Neural progenitor cell (in vitro differentiated cells): ENCODE data around the gene SEPSECS. TPM values are rescaled to one million over a fixed set of nuclear protein-coding genes. Genes with fewer than 3 reads are reported as not detected.

ENCODE experiments used
- DNase-seq: peaks from one replicate; pipeline ENCODE4 v3.0.0-alpha.2; 2016; ENCODE audit warnings: low spot score
- H2AFZ ChIP-seq: fragments of 200-600 bp; sonication (generic); replicated peaks from 2 replicates; pipeline ENCODE4 v1.6.1; 2016; ENCODE audit warnings: antibody characterized with exemption
- H3F3A ChIP-seq: fragments of 200-600 bp; sonication (generic); 2 replicates; pipeline ENCODE4 v1.6.1; 2016; ENCODE audit warnings: antibody characterized with exemption, low read depth
- H3K27ac ChIP-seq: fragments of 200-600 bp; sonication (generic); 2 replicates; pipeline ENCODE4 v1.5.1; 2016; ENCODE audit warnings: mild to moderate bottlenecking
- H3K27me3 ChIP-seq: fragments of 200-600 bp; sonication (generic); 2 replicates; pipeline ENCODE4 v1.6.1; 2016; ENCODE audit warnings: mild to moderate bottlenecking, moderate library complexity
- H3K36me3 ChIP-seq: fragments of 200-600 bp; sonication (generic); 2 replicates; pipeline ENCODE4 v1.5.1; 2016
- H3K4me1 ChIP-seq: fragments of 200-600 bp; sonication (generic); 2 replicates; pipeline ENCODE4 v1.6.1; 2016; ENCODE audit warnings: mixed run types
- H3K4me2 ChIP-seq: fragments of 200-600 bp; sonication (generic); 2 replicates; pipeline ENCODE4 v1.6.1; 2016
- H3K4me3 ChIP-seq: fragments of 200-600 bp; sonication (generic); 2 replicates; pipeline ENCODE4 v1.5.1; 2016
- H3K79me2 ChIP-seq: fragments of 200-600 bp; sonication (generic); 2 replicates; pipeline ENCODE4 v1.6.1; 2016; ENCODE audit warnings: low read depth
- H3K9ac ChIP-seq: fragments of 200-600 bp; sonication (generic); 2 replicates; pipeline ENCODE4 v1.6.1; 2016
- H3K9me3 ChIP-seq: fragments of 200-600 bp; sonication (generic); 2 replicates; pipeline ENCODE4 v1.5.1; 2016; ENCODE audit warnings: low read depth
- H4K20me1 ChIP-seq: fragments of 200-600 bp; sonication (generic); 2 replicates; pipeline ENCODE4 v1.6.1; 2016; ENCODE audit warnings: low read depth
- H3K27ac Mint-ChIP-seq: 3 replicates; pipeline ENCODE4 v1.8.0; 2021; ENCODE audit warnings: mixed read lengths
- H3K27me3 Mint-ChIP-seq: 2 replicates; pipeline ENCODE4 v1.8.0; 2022; ENCODE audit warnings: low read depth, mild to moderate bottlenecking, inconsistent platforms, moderate library complexity, mixed read lengths; ENCODE audit not compliant: insufficient read depth
- H3K36me3 Mint-ChIP-seq: 3 replicates; pipeline ENCODE4 v1.8.0; 2021; ENCODE audit warnings: mixed read lengths
- H3K4me1 Mint-ChIP-seq: 3 replicates; pipeline ENCODE4 v1.8.0; 2021; ENCODE audit warnings: mixed read lengths
- H3K4me3 Mint-ChIP-seq: 3 replicates; pipeline ENCODE4 v1.8.0; 2021; ENCODE audit warnings: mild to moderate bottlenecking, moderate library complexity, mixed read lengths
- H3K9me3 Mint-ChIP-seq: 3 replicates; pipeline ENCODE4 v1.8.0; 2020; ENCODE audit warnings: mixed read lengths
- EZH2 ChIP-seq: fragments of 200-600 bp; sonication (generic); IDR thresholded peaks from 2 replicates; pipeline ENCODE4 v1.6.1; 2017; ENCODE audit warnings: antibody characterized with exemption, mild to moderate bottlenecking, moderate library complexity
- EZH2phosphoT487 ChIP-seq: fragments of 200-600 bp; sonication (generic); IDR thresholded peaks from 2 replicates; pipeline ENCODE4 v1.6.1; 2017; ENCODE audit warnings: antibody characterized with exemption
- total RNA-seq: library from RNA; depleted of rRNA; stranded (reverse); fragments of >200 nt; gene quantifications from 2 replicates; pipeline ENCODE4 v1.2.3, GENCODE V29; 2015; ENCODE audit warnings: low replicate concordance
- TF ChIP-seq, protein P1 (sequence below): fragments of 200-600 bp; sonication (generic); IDR thresholded peaks from 2 replicates; pipeline ENCODE4 v1.5.1; 2017; ENCODE audit warnings: antibody characterized with exemption, mild to moderate bottlenecking

SEPSECS gene
- total RNA-seq, 1 donor from 2014 or later: 24.5 TPM

DNA sequence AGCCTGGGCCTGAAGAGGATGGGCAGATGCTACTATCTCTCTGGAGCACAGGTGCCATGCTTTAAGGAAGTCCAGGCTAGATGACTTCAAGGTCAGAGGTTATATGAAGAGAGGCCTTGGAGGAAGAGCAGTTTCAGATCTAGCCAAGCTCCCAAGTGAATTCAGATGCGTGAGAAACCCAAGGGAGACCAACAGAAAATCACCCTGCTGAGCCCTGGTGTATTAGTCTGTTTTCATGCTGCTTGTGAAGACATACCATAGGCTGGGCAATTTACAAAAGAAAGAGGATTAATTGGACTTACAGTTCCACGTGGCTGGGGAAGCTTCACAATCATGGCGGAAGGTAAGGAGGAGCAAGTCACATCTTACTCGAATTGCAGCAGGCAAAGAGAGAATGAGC is 81.7 kb downstream of the SEPSECS start:
- H3K4me1 Mint-ChIP-seq: peaks cover 32% of the 10 kb centered on the region
- TF ChIP-seq EZH2phosphoT487: no peak
- TF ChIP-seq, protein P1, sequence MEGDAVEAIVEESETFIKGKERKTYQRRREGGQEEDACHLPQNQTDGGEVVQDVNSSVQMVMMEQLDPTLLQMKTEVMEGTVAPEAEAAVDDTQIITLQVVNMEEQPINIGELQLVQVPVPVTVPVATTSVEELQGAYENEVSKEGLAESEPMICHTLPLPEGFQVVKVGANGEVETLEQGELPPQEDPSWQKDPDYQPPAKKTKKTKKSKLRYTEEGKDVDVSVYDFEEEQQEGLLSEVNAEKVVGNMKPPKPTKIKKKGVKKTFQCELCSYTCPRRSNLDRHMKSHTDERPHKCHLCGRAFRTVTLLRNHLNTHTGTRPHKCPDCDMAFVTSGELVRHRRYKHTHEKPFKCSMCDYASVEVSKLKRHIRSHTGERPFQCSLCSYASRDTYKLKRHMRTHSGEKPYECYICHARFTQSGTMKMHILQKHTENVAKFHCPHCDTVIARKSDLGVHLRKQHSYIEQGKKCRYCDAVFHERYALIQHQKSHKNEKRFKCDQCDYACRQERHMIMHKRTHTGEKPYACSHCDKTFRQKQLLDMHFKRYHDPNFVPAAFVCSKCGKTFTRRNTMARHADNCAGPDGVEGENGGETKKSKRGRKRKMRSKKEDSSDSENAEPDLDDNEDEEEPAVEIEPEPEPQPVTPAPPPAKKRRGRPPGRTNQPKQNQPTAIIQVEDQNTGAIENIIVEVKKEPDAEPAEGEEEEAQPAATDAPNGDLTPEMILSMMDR: no peak
- no peak for TF ChIP-seq EZH2
- Histone ChIP-seq H3F3A (peaks cover 6% of the 10 kb centered on the region), H3K9me3 (no peaks in the 10 kb centered on the region), H3K79me2 (no peaks in the 10 kb centered on the region), H4K20me1 (no peaks in the 10 kb centered on the region), H3K4me3 (no peak overlapping the region), H3K27ac (no peak overlapping the region), H2AFZ (no peak overlapping the region), H3K9ac (no peak overlapping the region), H3K27me3 (no peaks in the 10 kb centered on the region), H3K4me2 (no peak overlapping the region), H3K4me1 (peaks cover 5% of the 10 kb centered on the region), H3K36me3 (no peaks in the 10 kb centered on the region)
- H3K36me3 Mint-ChIP-seq: no peaks in the 10 kb centered on the region
- H3K27me3 Mint-ChIP-seq: peaks cover 6% of the 10 kb centered on the region
- no peak for DNase-seq
- H3K4me3 Mint-ChIP-seq: no peak overlapping the region
- peak overlapping the region; percentile 44 for H3K27ac Mint-ChIP-seq
- H3K9me3 Mint-ChIP-seq: peaks cover 6% of the 10 kb centered on the region

DNA sequence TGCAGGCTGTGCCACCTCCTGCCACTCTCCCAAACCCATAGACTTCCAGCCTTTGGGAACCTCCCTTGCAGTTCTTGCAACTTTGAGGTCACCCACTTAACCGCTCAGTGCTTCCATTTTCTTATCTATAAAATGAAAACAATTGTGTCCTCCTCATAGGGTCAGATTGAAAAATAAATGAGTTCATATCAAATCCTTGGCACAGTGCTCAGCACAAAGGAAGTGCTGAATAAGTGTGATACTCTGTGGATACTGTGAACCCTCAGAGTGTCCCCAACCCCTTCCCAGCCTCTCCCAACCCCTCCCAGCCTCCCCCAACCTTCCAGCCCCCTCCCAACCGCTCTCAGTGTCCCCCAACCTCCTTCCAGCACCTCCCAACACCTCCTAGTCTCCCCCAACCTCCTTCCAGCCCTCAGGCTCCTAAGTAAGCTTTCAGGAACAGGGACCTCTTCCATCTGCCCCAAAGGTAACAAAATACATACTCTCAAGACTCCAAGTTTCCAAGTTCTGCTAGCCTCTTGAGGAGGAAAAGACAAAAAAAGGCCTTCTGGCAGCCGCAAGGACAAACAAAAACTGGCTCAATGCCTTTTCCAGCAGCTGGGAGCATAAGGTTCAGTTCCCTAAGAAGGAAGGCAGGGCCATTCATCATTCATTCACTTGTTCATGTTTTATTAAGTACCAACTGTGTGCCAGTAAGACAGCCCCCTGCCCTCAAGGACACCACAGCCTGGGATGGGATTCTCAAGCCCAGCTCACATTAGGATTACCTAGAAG is 83.4 kb downstream of the SEPSECS start:
- Histone ChIP-seq H3K9ac (no peak overlapping the region), H3K27ac (no peak overlapping the region), H3K4me1 (peaks cover 5% of the 10 kb centered on the region), H3K4me3 (no peak overlapping the region), H3K36me3 (no peaks in the 10 kb centered on the region), H3K27me3 (no peaks in the 10 kb centered on the region), H2AFZ (no peak overlapping the region), H3F3A (peaks cover 6% of the 10 kb centered on the region), H3K4me2 (no peak overlapping the region), H3K79me2 (no peaks in the 10 kb centered on the region), H3K9me3 (no peaks in the 10 kb centered on the region), H4K20me1 (no peaks in the 10 kb centered on the region)
- Mint-ChIP-seq H3K36me3 (no peaks in the 10 kb centered on the region), H3K4me3 (no peak overlapping the region), H3K9me3 (peaks cover 6% of the 10 kb centered on the region), H3K27me3 (peaks cover 6% of the 10 kb centered on the region), H3K27ac (peak overlapping the region; percentile 26), H3K4me1 (peaks cover 32% of the 10 kb centered on the region)
- DNase-seq: no peak
- TF ChIP-seq, protein P1: no peak
- no peak for TF ChIP-seq EZH2phosphoT487
- no peak for TF ChIP-seq EZH2

DNA sequence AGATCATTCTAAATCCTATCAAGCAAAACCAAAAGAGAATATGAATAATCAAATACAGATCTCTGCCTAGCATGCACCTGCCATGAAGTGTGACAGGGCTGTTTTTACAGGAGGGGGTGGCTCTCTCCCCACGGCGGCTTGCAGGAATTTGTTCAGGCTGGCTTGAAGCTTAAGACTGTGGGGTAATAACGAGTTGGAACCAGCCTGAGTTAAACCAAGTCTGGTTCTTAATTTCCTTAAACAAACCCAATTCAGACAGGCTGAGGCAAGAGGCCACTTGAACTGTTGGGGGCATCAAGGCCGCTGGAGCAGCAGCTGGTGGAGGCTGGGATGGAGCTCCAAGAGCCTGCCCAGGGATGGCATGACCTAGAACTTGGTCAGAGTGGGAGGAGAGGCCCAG is 84.4 kb downstream of the SEPSECS start:
- no peak overlapping the region for H3K4me3 Mint-ChIP-seq
- no peaks in the 10 kb centered on the region for H3K36me3 Mint-ChIP-seq
- no peak for TF ChIP-seq EZH2phosphoT487
- TF ChIP-seq EZH2: no peak
- TF ChIP-seq, protein P1: no peak
- no peaks in the 10 kb centered on the region for H3K36me3 ChIP-seq
- no peak overlapping the region for H3K4me2 ChIP-seq
- H3K79me2 ChIP-seq: no peaks in the 10 kb centered on the region
- H3K9me3 Mint-ChIP-seq: peaks cover 6% of the 10 kb centered on the region
- DNase-seq: peak; percentile 49
- H3F3A ChIP-seq: peaks cover 6% of the 10 kb centered on the region
- no peaks in the 10 kb centered on the region for H4K20me1 ChIP-seq
- no peaks in the 10 kb centered on the region for H3K9me3 ChIP-seq
- no peak overlapping the region for H3K9ac ChIP-seq
- peaks cover 6% of the 10 kb centered on the region for H3K27me3 Mint-ChIP-seq
- no peaks in the 10 kb centered on the region for H3K27me3 ChIP-seq
- peak overlapping the region; percentile 78 for H3K27ac Mint-ChIP-seq
- no peak overlapping the region for H2AFZ ChIP-seq
- H3K4me3 ChIP-seq: no peak overlapping the region
- peaks cover 5% of the 10 kb centered on the region for H3K4me1 ChIP-seq
- no peak overlapping the region for H3K27ac ChIP-seq
- H3K4me1 Mint-ChIP-seq: peaks cover 32% of the 10 kb centered on the region
